SK-N-SH treated with all-trans-retinoic acid at 6 μM for 48 hours (cell line): Measurements from ENCODE around the gene HNRNPC.

Source experiments
- ISL1 ChIP-seq: fragments of 250-450 bp; sonication (Bioruptor Pico); IDR thresholded peaks from 2 replicates; pipeline ENCODE4 v2.1.2; 2022; ENCODE audit warnings: mild to moderate bottlenecking, moderate library complexity
- PATZ1 ChIP-seq: fragments of 250-450 bp; sonication (Bioruptor Pico); IDR thresholded peaks from 2 replicates; pipeline ENCODE4 v1.8.0; 2020; ENCODE audit warnings: mild to moderate bottlenecking, moderate library complexity, borderline replicate concordance

- TF ChIP-seq PATZ1 (CRISPR knock-in tag) (no peak), ISL1 (CRISPR knock-in tag) (no peak)
Measured at GRCh38 chr14:21236948-21237797, 32.1 kb downstream of the HNRNPC start.
